ENCODE measurements around the gene LRRC4B.

GRCh38 chr19:50555450-50556281, 12.6 kb downstream of the LRRC4B start:
- TF ChIP-seq MAX (IDR thresholded peaks at IDR 0.05; ENCODE audit: low read depth): no peak
- TF ChIP-seq SIN3A (IDR thresholded peaks at IDR 0.05; ENCODE audit: borderline replicate concordance, low read depth, low read length): no peak
- no peak for TF ChIP-seq FOXM1 (IDR thresholded peaks at IDR 0.05; ENCODE audit: low read depth)
- TF ChIP-seq TAF1 (IDR thresholded peaks at IDR 0.05; ENCODE audit: borderline replicate concordance, low read depth, low read length): no peak
- no peak for TF ChIP-seq POLR2AphosphoS5 (IDR thresholded peaks at IDR 0.05; ENCODE audit: low read depth, low read length)
- TF ChIP-seq CTCF (IDR thresholded peaks at IDR 0.05): no peak

All from SK-N-SH (cell line).